ENCODE results near the gene YIPF3. TPM values are rescaled to one million over a fixed set of nuclear protein-coding genes. Genes with fewer than 3 reads are reported as not detected.

Gene YIPF3
- total and polyA plus RNA-seq, 2 experiments from 2014 or later = 190 to 252 TPM

- Histone ChIP-seq H3K27me3 (replicated peaks; ENCODE audit: insufficient read depth) (no peaks in the 10 kb centered on the region), H3K9me2 (ENCODE audit: insufficient read depth) (no peaks in the 10 kb centered on the region), H3K9ac (no peak overlapping the region), H3K4me2 (ENCODE audit: unreplicated experiment) (no peak overlapping the region), H4K20me1 (ENCODE audit: insufficient read depth) (no peaks in the 10 kb centered on the region), H3K9me3 (ENCODE audit: low read depth) (no peaks in the 10 kb centered on the region), H3K27ac (no peak overlapping the region), H2AFZ (no peak overlapping the region), H3K4me3 (no peak overlapping the region), H3K36me3 (ENCODE audit: low read depth) (no peaks in the 10 kb centered on the region), H3K4me1 (ENCODE audit: insufficient read depth) (no peaks in the 10 kb centered on the region), H3K79me2 (ENCODE audit: insufficient read depth) (no peaks in the 10 kb centered on the region), H3F3A (ENCODE audit: insufficient read depth) (no peaks in the 10 kb centered on the region)
- DNase-seq = peak; percentile 48
- in situ Hi-C loops (cut with MboI) = no loop called here
- TF ChIP-seq EZH2 (IDR thresholded peaks at IDR 0.05; ENCODE audit: insufficient read depth, poor library complexity, severe bottlenecking) (no peak), EZH2phosphoT487 (IDR thresholded peaks at IDR 0.05; ENCODE audit: insufficient read depth, low read depth) (no peak)
- WGBS, 2 experiments (ENCODE audit: low coverage in 1 of 2, low lambda C conversion rate in 2 of 2, missing lambda C conversion rate in 2 of 2) = 27 to 29% methylated on average over 2 of the region's 2 CpGs
These were observed 50.8 kb downstream of the YIPF3 start for GRCh38 chr6:43465948-43466347.

DNA sequence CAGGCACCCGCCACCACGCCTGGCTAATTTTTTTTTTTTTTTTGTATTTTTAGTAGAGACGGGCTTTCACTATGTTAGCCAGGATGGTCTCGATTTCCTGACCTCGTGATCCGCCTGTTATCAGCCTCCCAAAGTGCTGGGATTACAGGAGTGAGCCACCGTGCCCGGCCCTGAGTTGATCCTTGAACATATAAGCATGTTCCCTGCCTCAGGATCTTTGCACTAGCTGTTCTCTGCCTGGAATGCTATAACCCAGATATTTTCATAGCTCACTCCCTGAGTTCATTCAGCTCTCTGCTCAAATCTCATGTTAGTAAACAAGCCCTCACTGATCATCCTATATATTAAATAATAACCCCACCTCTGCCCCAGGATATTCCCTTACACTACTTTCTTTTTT, 52.4 kb downstream of the YIPF3 start:
- Histone ChIP-seq H3F3A (ENCODE audit: insufficient read depth) (no peaks in the 10 kb centered on the region), H3K4me3 (no peak overlapping the region), H3K27ac (no peak overlapping the region), H3K36me3 (ENCODE audit: low read depth) (no peaks in the 10 kb centered on the region), H3K4me2 (ENCODE audit: unreplicated experiment) (no peak overlapping the region), H3K27me3 (replicated peaks; ENCODE audit: insufficient read depth) (no peaks in the 10 kb centered on the region), H3K4me1 (ENCODE audit: insufficient read depth) (no peaks in the 10 kb centered on the region), H3K79me2 (ENCODE audit: insufficient read depth) (no peaks in the 10 kb centered on the region), H3K9me3 (ENCODE audit: low read depth) (no peaks in the 10 kb centered on the region), H3K9ac (no peak overlapping the region), H2AFZ (no peak overlapping the region), H3K9me2 (ENCODE audit: insufficient read depth) (no peaks in the 10 kb centered on the region), H4K20me1 (ENCODE audit: insufficient read depth) (no peaks in the 10 kb centered on the region)
- no peak for TF ChIP-seq EZH2phosphoT487 (IDR thresholded peaks at IDR 0.05; ENCODE audit: insufficient read depth, low read depth)
- no peak for TF ChIP-seq EZH2 (IDR thresholded peaks at IDR 0.05; ENCODE audit: insufficient read depth, poor library complexity, severe bottlenecking)
- 86 to 88% methylated on average over 8 of the region's 8 CpGs for WGBS, 2 experiments (ENCODE audit: low coverage in 1 of 2, low lambda C conversion rate in 2 of 2, missing lambda C conversion rate in 2 of 2)
- in situ Hi-C loops (cut with MboI) = no loop called here
- DNase-seq = no peak

- Histone ChIP-seq H3K79me2 (ENCODE audit: insufficient read depth) (no peaks in the 10 kb centered on the region), H3K27ac (no peak overlapping the region), H3K4me1 (ENCODE audit: insufficient read depth) (no peaks in the 10 kb centered on the region), H3K9me2 (ENCODE audit: insufficient read depth) (no peaks in the 10 kb centered on the region), H3K4me2 (ENCODE audit: unreplicated experiment) (no peak overlapping the region), H2AFZ (no peak overlapping the region), H3F3A (ENCODE audit: insufficient read depth) (no peaks in the 10 kb centered on the region), H3K9me3 (ENCODE audit: low read depth) (no peaks in the 10 kb centered on the region), H3K4me3 (no peak overlapping the region), H3K27me3 (replicated peaks; ENCODE audit: insufficient read depth) (peaks cover 1% of the 10 kb centered on the region; the same call in 1 of the 2 replicates), H3K9ac (no peak overlapping the region), H4K20me1 (ENCODE audit: insufficient read depth) (no peaks in the 10 kb centered on the region), H3K36me3 (ENCODE audit: low read depth) (no peaks in the 10 kb centered on the region)
- TF ChIP-seq EZH2phosphoT487 (IDR thresholded peaks at IDR 0.05; ENCODE audit: insufficient read depth, low read depth) (no peak), EZH2 (IDR thresholded peaks at IDR 0.05; ENCODE audit: insufficient read depth, poor library complexity, severe bottlenecking) (no peak)
- in situ Hi-C loops (cut with MboI) = no loop called here
- no peak for DNase-seq
- 54 to 61% methylated on average over 5 of the region's 5 CpGs for WGBS, 2 experiments (ENCODE audit: low coverage in 1 of 2, low lambda C conversion rate in 2 of 2, missing lambda C conversion rate in 2 of 2)
These were observed 54.8 kb downstream of the YIPF3 start for GRCh38 chr6:43461936-43462335.

Small RNA genes within 50 kb of the gene (small RNA-seq; reads per million reads assigned to genes)
- not detected for gene RF00426 (ENCODE audit: low read depth, low replicate concordance)
- gene RNU6-1113P (ENCODE audit: low read depth, low replicate concordance) = not detected

Other genes starting within 250 kb of the YIPF3 start
- not detected in 2 replicates for gene SLC22A7, start 218.7 kb downstream of the YIPF3 start, total RNA-seq (2014; rRNA removed; shearing (Covaris generic))
- gene SLC22A7, start 218.7 kb downstream of the YIPF3 start, polyA plus RNA-seq (2016; fragmentation: Nextera tagmentation; extraction: Ambion mirVana) = not detected in 2 replicates
- not detected in 2 replicates for gene CRIP3, start 208.1 kb downstream of the YIPF3 start, total RNA-seq (2014; rRNA removed; shearing (Covaris generic))
- 0.39 TPM in 1 of 2 replicates, not detected in the other for gene CRIP3, start 208.1 kb downstream of the YIPF3 start, polyA plus RNA-seq (2016; fragmentation: Nextera tagmentation; extraction: Ambion mirVana)
- 10.7 TPM in 2 replicates for gene ZNF318, start 147.3 kb downstream of the YIPF3 start, total RNA-seq (2014; rRNA removed; shearing (Covaris generic))
- gene ZNF318, start 147.3 kb downstream of the YIPF3 start, polyA plus RNA-seq (2016; fragmentation: Nextera tagmentation; extraction: Ambion mirVana) = 4.1 and 4.6 TPM in 2 replicates
- 18.2 and 21.3 TPM in 2 replicates for gene ABCC10, start 89.4 kb downstream of the YIPF3 start, total RNA-seq (2014; rRNA removed; shearing (Covaris generic))
- gene ABCC10, start 89.4 kb downstream of the YIPF3 start, polyA plus RNA-seq (2016; fragmentation: Nextera tagmentation; extraction: Ambion mirVana) = 20.0 and 21.0 TPM in 2 replicates
- 0.51 and 0.76 TPM in 2 replicates for gene DLK2, start 61.4 kb downstream of the YIPF3 start, total RNA-seq (2014; rRNA removed; shearing (Covaris generic))
- gene DLK2, start 61.4 kb downstream of the YIPF3 start, polyA plus RNA-seq (2016; fragmentation: Nextera tagmentation; extraction: Ambion mirVana) = 0.66 and 1.4 TPM in 2 replicates
- gene TJAP1, start 39.4 kb downstream of the YIPF3 start, total RNA-seq (2014; rRNA removed; shearing (Covaris generic)) = 17.7 and 32.9 TPM in 2 replicates
- gene TJAP1, start 39.4 kb downstream of the YIPF3 start, polyA plus RNA-seq (2016; fragmentation: Nextera tagmentation; extraction: Ambion mirVana) = 12.7 and 16.0 TPM in 2 replicates
- 0.89 and 1.6 TPM in 2 replicates for gene LRRC73, start 6.6 kb downstream of the YIPF3 start, total RNA-seq (2014; rRNA removed; shearing (Covaris generic))
- gene LRRC73, start 6.6 kb downstream of the YIPF3 start, polyA plus RNA-seq (2016; fragmentation: Nextera tagmentation; extraction: Ambion mirVana) = 0.41 and 1.0 TPM in 2 replicates
- gene POLR1C, start 163 bp upstream of the YIPF3 start, total RNA-seq (2014; rRNA removed; shearing (Covaris generic)) = 24.9 and 38.7 TPM in 2 replicates
- 38.1 and 39.5 TPM in 2 replicates for gene POLR1C, start 163 bp upstream of the YIPF3 start, polyA plus RNA-seq (2016; fragmentation: Nextera tagmentation; extraction: Ambion mirVana)
- 27.6 and 29.5 TPM in 2 replicates for gene XPO5, start 59.1 kb upstream of the YIPF3 start, total RNA-seq (2014; rRNA removed; shearing (Covaris generic))
- gene XPO5, start 59.1 kb upstream of the YIPF3 start, polyA plus RNA-seq (2016; fragmentation: Nextera tagmentation; extraction: Ambion mirVana) = 17.9 and 18.8 TPM in 2 replicates
- gene POLH, start 59.3 kb upstream of the YIPF3 start, total RNA-seq (2014; rRNA removed; shearing (Covaris generic)) = 27.6 and 28.6 TPM in 2 replicates
- gene POLH, start 59.3 kb upstream of the YIPF3 start, polyA plus RNA-seq (2016; fragmentation: Nextera tagmentation; extraction: Ambion mirVana) = 23.0 and 25.3 TPM in 2 replicates
- gene GTPBP2, start 112.3 kb upstream of the YIPF3 start, total RNA-seq (2014; rRNA removed; shearing (Covaris generic)) = 80.7 and 88.3 TPM in 2 replicates
- gene GTPBP2, start 112.3 kb upstream of the YIPF3 start, polyA plus RNA-seq (2016; fragmentation: Nextera tagmentation; extraction: Ambion mirVana) = 15.5 and 15.9 TPM in 2 replicates
- 33.1 and 33.9 TPM in 2 replicates for gene MAD2L1BP, start 118.9 kb upstream of the YIPF3 start, total RNA-seq (2014; rRNA removed; shearing (Covaris generic))
- 32.9 and 34.2 TPM in 2 replicates for gene MAD2L1BP, start 118.9 kb upstream of the YIPF3 start, polyA plus RNA-seq (2016; fragmentation: Nextera tagmentation; extraction: Ambion mirVana)
- 0.11 TPM in 1 of 2 replicates, not detected in the other for gene RSPH9, start 128.1 kb upstream of the YIPF3 start, total RNA-seq (2014; rRNA removed; shearing (Covaris generic))
- 1.2 and 1.3 TPM in 2 replicates for gene RSPH9, start 128.1 kb upstream of the YIPF3 start, polyA plus RNA-seq (2016; fragmentation: Nextera tagmentation; extraction: Ambion mirVana)
- gene MRPS18A, start 170.9 kb upstream of the YIPF3 start, total RNA-seq (2014; rRNA removed; shearing (Covaris generic)) = 21.0 and 33.7 TPM in 2 replicates
- 39.2 and 43.4 TPM in 2 replicates for gene MRPS18A, start 170.9 kb upstream of the YIPF3 start, polyA plus RNA-seq (2016; fragmentation: Nextera tagmentation; extraction: Ambion mirVana)